HepG2 (cell line): ENCODE data around the gene ZNF554. TPM values are rescaled to one million over a fixed set of nuclear protein-coding genes. Genes with fewer than 3 reads are reported as not detected.

ENCODE experiments used
- ATAD3A ChIP-seq: sonication (generic); formaldehyde crosslinking; IDR thresholded peaks from 2 replicates; pipeline ENCODE4 v1.4.0; 2020; ENCODE audit warnings: missing genetic modification reagents
- ATF3 ChIP-seq: sonication (generic); formaldehyde crosslinking; IDR thresholded peaks from 2 replicates; pipeline ENCODE4 v1.4.0; 2020; ENCODE audit warnings: missing genetic modification reagents
- ATF7-NPFF ChIP-seq: sonication (generic); formaldehyde crosslinking; IDR thresholded peaks from 2 replicates; pipeline ENCODE4 v1.8.1; 2023; ENCODE audit warnings: mild to moderate bottlenecking, low read depth, missing genetic modification reagents, moderate library complexity
- CREB3 ChIP-seq: sonication (generic); formaldehyde crosslinking; IDR thresholded peaks from 2 replicates; pipeline ENCODE4 v1.5.0; 2020; ENCODE audit warnings: missing genetic modification reagents
- CTCF ChIP-seq: sonication (generic); formaldehyde crosslinking; IDR thresholded peaks from 2 replicates; pipeline ENCODE4 v1.5.0; 2020; ENCODE audit warnings: mild to moderate bottlenecking, missing genetic modification reagents, moderate library complexity
- FOSL1 ChIP-seq: sonication (generic); formaldehyde crosslinking; IDR thresholded peaks from 2 replicates; pipeline ENCODE4 v1.9.0; 2021; ENCODE audit warnings: missing genetic modification reagents, borderline replicate concordance
- GPN1 ChIP-seq: sonication (generic); formaldehyde crosslinking; IDR thresholded peaks from 2 replicates; pipeline ENCODE4 v1.5.1; 2020; ENCODE audit warnings: missing genetic modification reagents, borderline replicate concordance
- GZF1 ChIP-seq: sonication (generic); formaldehyde crosslinking; IDR thresholded peaks from 2 replicates; pipeline ENCODE4 v1.5.1; 2020; ENCODE audit warnings: mild to moderate bottlenecking, missing genetic modification reagents
- KAT7 ChIP-seq: IDR thresholded peaks from 2 replicates; pipeline ENCODE4 v1.6.1; 2018; ENCODE audit warnings: borderline replicate concordance, missing compliant biosample characterization
- MAX ChIP-seq: IDR thresholded peaks from 2 replicates; pipeline ENCODE4 v1.6.1; 2012; ENCODE audit warnings: inconsistent platforms
- MTERF4 ChIP-seq: sonication (generic); formaldehyde crosslinking; IDR thresholded peaks from 2 replicates; pipeline ENCODE4 v1.8.0; 2023; ENCODE audit warnings: mild to moderate bottlenecking, missing genetic modification reagents
- NR2F1 ChIP-seq, 2 experiments: fragments of 450-650 bp in 1 of 2; formaldehyde crosslinking in 1 of 2; IDR thresholded peaks; 2 replicates each; pipeline versions ENCODE4 v1.5.0 to v1.6.1; 2016 to 2020; ENCODE audit warnings: mild to moderate bottlenecking in 1 of 2, missing compliant biosample characterization in 1 of 2, missing genetic modification reagents in 1 of 2, moderate library complexity in 1 of 2
- SPEN ChIP-seq: sonication (generic); formaldehyde crosslinking; IDR thresholded peaks from 2 replicates; pipeline ENCODE4 v1.5.1; 2020; ENCODE audit warnings: low read depth, mild to moderate bottlenecking, missing genetic modification reagents
- SRSF9 ChIP-seq: fragments of 200-400 bp; formaldehyde crosslinking; IDR thresholded peaks from 2 replicates; pipeline ENCODE4 v1.6.1; 2018; ENCODE audit warnings: borderline replicate concordance, mild to moderate bottlenecking, low read depth, low read length; ENCODE audit not compliant: insufficient read depth, poor library complexity, severe bottlenecking
- SYNCRIP ChIP-seq: fragments of 200-400 bp; formaldehyde crosslinking; IDR thresholded peaks from 2 replicates; pipeline ENCODE4 v1.6.1; 2018; ENCODE audit warnings: mild to moderate bottlenecking, low read depth, low read length; ENCODE audit not compliant: insufficient read depth
- TBX3 ChIP-seq: fragments of 450-650 bp; IDR thresholded peaks from 2 replicates; pipeline ENCODE4 v1.6.1; 2017; ENCODE audit warnings: antibody characterized with exemption, mild to moderate bottlenecking, inconsistent platforms, borderline replicate concordance
- TP53 ChIP-seq: sonication (generic); formaldehyde crosslinking; conservative IDR thresholded peaks from 2 replicates; pipeline ENCODE4 v1.4.0; 2020; ENCODE audit warnings: missing genetic modification reagents
- ZBTB1 ChIP-seq: sonication (generic); formaldehyde crosslinking; IDR thresholded peaks from 2 replicates; pipeline ENCODE4 v1.4.0; 2020; ENCODE audit warnings: missing genetic modification reagents, borderline replicate concordance
- ZFYVE20 ChIP-seq: sonication (generic); formaldehyde crosslinking; IDR thresholded peaks from 2 replicates; pipeline ENCODE4 v1.8.0; 2023; ENCODE audit warnings: low read depth, mild to moderate bottlenecking, moderate library complexity, missing genetic modification reagents, borderline replicate concordance
- ZNF12 ChIP-seq: sonication (generic); formaldehyde crosslinking; IDR thresholded peaks from 2 replicates; pipeline ENCODE4 v1.5.0; 2020; ENCODE audit warnings: missing genetic modification reagents
- ZNF264 ChIP-seq: sonication (generic); formaldehyde crosslinking; IDR thresholded peaks from 2 replicates; pipeline ENCODE4 v1.4.0; 2020; ENCODE audit warnings: missing genetic modification reagents
- ZNF724P ChIP-seq: sonication (generic); formaldehyde crosslinking; IDR thresholded peaks from 2 replicates; pipeline ENCODE4 v1.8.0; 2022; ENCODE audit warnings: missing genetic modification reagents, borderline replicate concordance
- ZNF816 ChIP-seq: sonication (generic); formaldehyde crosslinking; IDR thresholded peaks from 2 replicates; pipeline ENCODE4 v1.8.0; 2022; ENCODE audit warnings: missing genetic modification reagents, mild to moderate bottlenecking, borderline replicate concordance
- ZNF83 ChIP-seq: sonication (generic); formaldehyde crosslinking; IDR thresholded peaks from 2 replicates; pipeline ENCODE4 v1.4.0; 2020; ENCODE audit warnings: missing genetic modification reagents, mild to moderate bottlenecking, borderline replicate concordance
- polyA plus RNA-seq, 8 experiments: library from polyadenylated mRNA; depleted of rRNA in 3 of 8; stranded (reverse) in 7 of 8; unstranded in 1 of 8; fragments of >200 nt; fragmentation: Illumina TruSeq in 4 of 8; extraction: Trizol in 4 of 8; gene quantifications; 2 replicates each; pipeline versions ENCODE4 v1.2.1 to v1.2.3, GENCODE V29; 2011 to 2016; ENCODE audit warnings: low read depth in 4 of 8, missing spikeins in 1 of 8, mixed read lengths in 1 of 8; ENCODE audit not compliant: insufficient read depth in 1 of 8
- total RNA-seq, 5 experiments: library from RNA; depleted of rRNA; stranded (reverse); fragments of >200 nt; fragmentation: Illumina TruSeq; extraction: Trizol; gene quantifications; 2 replicates each; pipeline ENCODE4 v1.2.3, GENCODE V29; 2016; ENCODE audit warnings: low read depth in 1 of 5
- TF ChIP-seq, protein P1 (sequence below): IDR thresholded peaks from 2 replicates; pipeline ENCODE4 v1.6.1; 2016

The ZNF554 gene
- total and polyA plus RNA-seq, 2 of the 13 experiments (the other 11 are each of a cell fraction or from before 2014, with no cell fraction given), result 2.2 to 2.7 TPM

DNA sequence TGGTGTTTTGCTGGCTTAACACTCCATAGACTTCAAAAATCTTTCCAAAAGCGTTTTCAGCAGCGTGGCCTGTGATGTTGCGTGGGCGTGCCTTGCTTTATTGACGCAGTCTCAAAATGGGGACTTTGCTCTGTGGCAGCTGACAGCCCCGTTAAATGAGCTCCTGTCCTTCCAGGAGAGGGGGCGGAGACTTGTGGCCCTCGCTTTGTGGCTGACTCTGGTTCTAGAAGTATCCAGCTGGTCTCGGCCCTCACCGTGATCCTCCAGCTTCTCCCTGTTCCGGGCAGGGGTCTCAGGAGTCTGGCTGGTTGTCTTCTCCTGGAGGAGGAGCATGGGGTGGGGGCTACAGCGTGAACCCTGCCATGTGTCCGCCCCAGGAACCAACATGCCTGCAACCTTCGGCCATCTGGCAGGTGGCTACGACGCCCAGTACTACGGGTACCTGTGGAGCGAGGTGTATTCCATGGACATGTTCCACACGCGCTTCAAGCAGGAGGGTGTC, 8.4 kb upstream of the ZNF554 start (continued):
- TF ChIP-seq NR2F1 (CRISPR knock-in tag; IDR thresholded peaks at IDR 0.05), result no peak
- no peak for TF ChIP-seq KAT7 (CRISPR knock-in tag)
- TF ChIP-seq ATF7-NPFF, result no peak
- TF ChIP-seq ATAD3A (CRISPR knock-in tag), result no peak
- TF ChIP-seq SPEN (CRISPR knock-in tag), result no peak
- TF ChIP-seq FOSL1 (CRISPR knock-in tag), result no peak
- no peak for TF ChIP-seq TP53 (CRISPR knock-in tag)
- TF ChIP-seq SRSF9, result no peak
- TF ChIP-seq CREB3, result no peak
- TF ChIP-seq TBX3, result no peak
- no peak for TF ChIP-seq ZBTB1 (CRISPR knock-in tag)
- no peak for TF ChIP-seq ZNF264 (CRISPR knock-in tag)
- TF ChIP-seq GPN1, result no peak
- TF ChIP-seq ZNF816 (CRISPR knock-in tag), result no peak
- TF ChIP-seq MAX, result peak; percentile 91
- TF ChIP-seq ZNF83 (CRISPR knock-in tag), result no peak
- no peak for TF ChIP-seq GZF1
- TF ChIP-seq MTERF4 (CRISPR knock-in tag), result peak; percentile 76; the same call in 1 of the 2 replicates
- TF ChIP-seq, protein P1, sequence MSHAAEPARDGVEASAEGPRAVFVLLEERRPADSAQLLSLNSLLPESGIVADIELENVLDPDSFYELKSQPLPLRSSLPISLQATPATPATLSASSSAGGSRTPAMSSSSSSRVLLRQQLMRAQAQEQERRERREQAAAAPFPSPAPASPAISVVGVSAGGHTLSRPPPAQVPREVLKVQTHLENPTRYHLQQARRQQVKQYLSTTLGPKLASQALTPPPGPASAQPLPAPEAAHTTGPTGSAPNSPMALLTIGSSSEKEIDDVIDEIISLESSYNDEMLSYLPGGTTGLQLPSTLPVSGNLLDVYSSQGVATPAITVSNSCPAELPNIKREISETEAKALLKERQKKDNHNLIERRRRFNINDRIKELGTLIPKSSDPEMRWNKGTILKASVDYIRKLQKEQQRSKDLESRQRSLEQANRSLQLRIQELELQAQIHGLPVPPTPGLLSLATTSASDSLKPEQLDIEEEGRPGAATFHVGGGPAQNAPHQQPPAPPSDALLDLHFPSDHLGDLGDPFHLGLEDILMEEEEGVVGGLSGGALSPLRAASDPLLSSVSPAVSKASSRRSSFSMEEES (CRISPR knock-in tag), result no peak
- TF ChIP-seq CTCF, result no peak
- TF ChIP-seq ZNF12 (CRISPR knock-in tag), result no peak
- TF ChIP-seq ZNF724P (CRISPR knock-in tag), result no peak; the same call in 1 of the 2 replicates
- no peak for TF ChIP-seq SYNCRIP
- no peak for TF ChIP-seq ATF3 (CRISPR knock-in tag)
- no peak for TF ChIP-seq ZFYVE20 (CRISPR knock-in tag)
